ENCODE measurements around the gene OR5H15. TPM values are rescaled to one million over a fixed set of nuclear protein-coding genes. Genes with fewer than 3 reads are reported as not detected.
"Not testable (repeated sequence)": the region's sequence is repeated elsewhere in the genome, so short reads cannot be mapped to it uniquely, and the experiment has no call there.

The OR5H15 gene
- total and polyA plus RNA-seq, 4 donors = not detected

GRCh38 chr3:98182196-98182595, 15.7 kb downstream of the OR5H15 start:
- Histone ChIP-seq H3K4me1 (ENCODE audit: control insufficient read depth in 5 of 5, insufficient read depth in 5 of 5, low read length in 5 of 5) (no peaks in the 10 kb centered on the region), H3K4me3 (no peak overlapping the region), H3K9me3 (ENCODE audit: control insufficient read depth in 4 of 4, insufficient read depth in 3 of 4, low read length in 3 of 4) (no peaks in the 10 kb centered on the region), H3K36me3 (ENCODE audit: control insufficient read depth in 4 of 4, insufficient read depth in 4 of 4, low read length in 4 of 4) (no peaks in the 10 kb centered on the region), H3K27ac (ENCODE audit: low read depth in 1 of 2, low read length in 1 of 2) (no peak overlapping the region), H3K27me3 (ENCODE audit: control insufficient read depth in 3 of 3, insufficient read depth in 3 of 3, low read length in 2 of 3) (no peaks in the 10 kb centered on the region), H3K9ac (ENCODE audit: insufficient read depth in 1 of 2, low read length in 2 of 2) (no peak overlapping the region)
- no peak for DNase-seq
- ATAC-seq (ENCODE audit: insufficient read depth, low FRiP score) = no peak
- TF ChIP-seq CTCF (IDR thresholded peaks at IDR 0.05; ENCODE audit: control extremely low read depth, extremely low read depth) = no peak

GRCh38 chr3:98185180-98185579, 18.7 kb downstream of the OR5H15 start:
- H3K9me3 ChIP-seq (ENCODE audit: control insufficient read depth in 4 of 4, insufficient read depth in 3 of 4, low read length in 3 of 4) = no peaks in the 10 kb centered on the region

GRCh38 chr3:98188545-98188944, 22.0 kb downstream of the OR5H15 start:
- H3K27me3 ChIP-seq (ENCODE audit: control insufficient read depth in 3 of 3, insufficient read depth in 3 of 3, low read length in 2 of 3) = no peaks in the 10 kb centered on the region
- peak in 1 of 3 donors; percentile 2 for DNase-seq
- no peak for TF ChIP-seq CTCF (IDR thresholded peaks at IDR 0.05; ENCODE audit: control extremely low read depth, extremely low read depth)
- ATAC-seq (ENCODE audit: insufficient read depth, low FRiP score) = peak; percentile 32
- H3K27ac ChIP-seq (ENCODE audit: low read depth in 1 of 2, low read length in 1 of 2) = no peak overlapping the region
- no peak overlapping the region for H3K4me3 ChIP-seq
- H3K36me3 ChIP-seq (ENCODE audit: control insufficient read depth in 4 of 4, insufficient read depth in 4 of 4, low read length in 4 of 4) = no peaks in the 10 kb centered on the region
- H3K9ac ChIP-seq (ENCODE audit: insufficient read depth in 1 of 2, low read length in 2 of 2) = no peak overlapping the region
- H3K4me1 ChIP-seq (ENCODE audit: control insufficient read depth in 5 of 5, insufficient read depth in 5 of 5, low read length in 5 of 5) = no peaks in the 10 kb centered on the region
- 16 to 26% methylated on average over 3 of the region's 3 CpGs for WGBS, 2 donors
- H3K9me3 ChIP-seq (ENCODE audit: control insufficient read depth in 4 of 4, insufficient read depth in 3 of 4, low read length in 3 of 4) = no peaks in the 10 kb centered on the region

More at GRCh38 chr3:98185180-98185579, 18.7 kb downstream of the OR5H15 start:
- Histone ChIP-seq H3K27ac (ENCODE audit: low read depth in 1 of 2, low read length in 1 of 2) (no peak overlapping the region), H3K4me3 (no peak overlapping the region), H3K9ac (ENCODE audit: insufficient read depth in 1 of 2, low read length in 2 of 2) (no peak overlapping the region), H3K36me3 (ENCODE audit: control insufficient read depth in 4 of 4, insufficient read depth in 4 of 4, low read length in 4 of 4) (no peaks in the 10 kb centered on the region), H3K27me3 (ENCODE audit: control insufficient read depth in 3 of 3, insufficient read depth in 3 of 3, low read length in 2 of 3) (no peaks in the 10 kb centered on the region), H3K4me1 (ENCODE audit: control insufficient read depth in 5 of 5, insufficient read depth in 5 of 5, low read length in 5 of 5) (no peaks in the 10 kb centered on the region)
- ATAC-seq (ENCODE audit: insufficient read depth, low FRiP score) = no peak
- no peak for TF ChIP-seq CTCF (IDR thresholded peaks at IDR 0.05; ENCODE audit: control extremely low read depth, extremely low read depth)
- peak in 1 of 3 donors; percentile 7 for DNase-seq

- not testable (repeated sequence) for H3K9me3 ChIP-seq (ENCODE audit: control insufficient read depth in 4 of 4, insufficient read depth in 3 of 4, low read length in 3 of 4); H3K36me3 ChIP-seq (ENCODE audit: control insufficient read depth in 4 of 4, insufficient read depth in 4 of 4, low read length in 4 of 4); ATAC-seq (ENCODE audit: insufficient read depth, low FRiP score); H3K4me3 ChIP-seq; H3K4me1 ChIP-seq (ENCODE audit: control insufficient read depth in 5 of 5, insufficient read depth in 5 of 5, low read length in 5 of 5); H3K27me3 ChIP-seq (ENCODE audit: control insufficient read depth in 3 of 3, insufficient read depth in 3 of 3, low read length in 2 of 3); H3K9ac ChIP-seq (ENCODE audit: insufficient read depth in 1 of 2, low read length in 2 of 2); DNase-seq; H3K27ac ChIP-seq (ENCODE audit: low read depth in 1 of 2, low read length in 1 of 2)
Observed at GRCh38 chr3:98190911-98191310, 24.4 kb downstream of the OR5H15 start.

GRCh38 chr3:98196293-98196692, 29.8 kb downstream of the OR5H15 start:
- not testable (repeated sequence) for H3K9me3 ChIP-seq (ENCODE audit: control insufficient read depth in 4 of 4, insufficient read depth in 3 of 4, low read length in 3 of 4); H3K4me1 ChIP-seq (ENCODE audit: control insufficient read depth in 5 of 5, insufficient read depth in 5 of 5, low read length in 5 of 5); H3K27me3 ChIP-seq (ENCODE audit: control insufficient read depth in 3 of 3, insufficient read depth in 3 of 3, low read length in 2 of 3); H3K4me3 ChIP-seq; H3K27ac ChIP-seq (ENCODE audit: low read depth in 1 of 2, low read length in 1 of 2); H3K36me3 ChIP-seq (ENCODE audit: control insufficient read depth in 4 of 4, insufficient read depth in 4 of 4, low read length in 4 of 4); H3K9ac ChIP-seq (ENCODE audit: insufficient read depth in 1 of 2, low read length in 2 of 2); DNase-seq; ATAC-seq (ENCODE audit: insufficient read depth, low FRiP score)
- 83 to 90% methylated on average over 2 of the region's 2 CpGs for WGBS, 2 donors
